Common myeloid progenitor, CD34-positive (primary cell): ENCODE data around the gene SLC28A3.

Experiments used
- CTCF ChIA-PET: fragments of 350-600 bp; sonication (Branson Sonifier 250); formaldehyde crosslinking; loops from one replicate; lab custom pipeline; 2021; ENCODE audit warnings: antibody characterized with exemption; lab: Charles Lee
- POLR2A ChIA-PET: fragments of 350-600 bp; sonication (Branson Sonifier 250); formaldehyde crosslinking; loops from one replicate; lab custom pipeline; 2021; ENCODE audit warnings: antibody characterized with exemption; lab: Charles Lee
- DNase-seq, 3 donors: peaks; one replicate each; pipeline versions ENCODE4 v3.0.0 to v3.0.0-alpha.2; 2013
- H3K27ac ChIP-seq, 2 experiments: 1 replicate in 1 of 2; 2 replicates in 1 of 2; pipeline ENCODE4 v1.7.0; 2013; ENCODE audit warnings: inconsistent platforms in 2 of 2, low read length in 2 of 2, mild to moderate bottlenecking in 2 of 2, low read depth in 1 of 2, moderate library complexity in 1 of 2; ENCODE audit not compliant: severe bottlenecking in 2 of 2, insufficient read depth in 1 of 2, poor library complexity in 1 of 2
- H3K27me3 ChIP-seq, 5 experiments: replicated peaks in 2 of 5; 1 replicate in 3 of 5; 2 replicates in 2 of 5; pipeline versions ENCODE4 v1.6.1 to v1.7.0; 2013; ENCODE audit warnings: low read length in 4 of 5, mild to moderate bottlenecking in 2 of 5, moderate library complexity in 2 of 5, inconsistent platforms in 1 of 5; ENCODE audit not compliant: insufficient read depth in 5 of 5, control insufficient read depth in 4 of 5
- H3K36me3 ChIP-seq, 4 experiments: 1 replicate in 2 of 4; 2 replicates in 2 of 4; pipeline versions ENCODE4 v1.6.1 to v1.7.0; 2013; ENCODE audit warnings: low read length in 3 of 4, control low read depth in 1 of 4, mild to moderate bottlenecking in 1 of 4; ENCODE audit not compliant: control insufficient read depth in 4 of 4, insufficient read depth in 4 of 4
- H3K4me1 ChIP-seq, 4 experiments: 1 replicate in 3 of 4; 2 replicates in 1 of 4; pipeline versions ENCODE4 v1.6.1 to v1.7.1; 2013; ENCODE audit warnings: low read length in 3 of 4, mild to moderate bottlenecking in 3 of 4, control low read depth in 1 of 4, inconsistent platforms in 1 of 4, moderate library complexity in 1 of 4; ENCODE audit not compliant: control insufficient read depth in 4 of 4, insufficient read depth in 4 of 4; ENCODE audit errors: control extremely low read depth in 1 of 4
- H3K4me3 ChIP-seq, 7 experiments: 1 replicate in 4 of 7; 2 replicates in 3 of 7; pipeline versions ENCODE4 v1.5.1 to v1.7.0; 2013; ENCODE audit warnings: mild to moderate bottlenecking in 7 of 7, low read length in 6 of 7, moderate library complexity in 6 of 7, inconsistent platforms in 2 of 7, low read depth in 2 of 7, control low read depth in 1 of 7; ENCODE audit not compliant: insufficient read depth in 4 of 7, control insufficient read depth in 1 of 7; ENCODE audit errors: extremely low read depth in 1 of 7
- H3K9me3 ChIP-seq, 5 experiments: 1 replicate in 4 of 5; 2 replicates in 1 of 5; pipeline versions ENCODE4 v1.6.1 to v1.7.1; 2013; ENCODE audit warnings: low read length in 4 of 5, mild to moderate bottlenecking in 2 of 5, inconsistent platforms in 1 of 5, low read depth in 1 of 5, moderate library complexity in 1 of 5; ENCODE audit not compliant: control insufficient read depth in 4 of 5, insufficient read depth in 2 of 5; ENCODE audit errors: control extremely low read depth in 1 of 5
- WGBS: methylation state at CpG from one replicate; pipeline ENCODE4 v1.1.5; 2013; ENCODE audit not compliant: insufficient coverage; 5-methylcytosine and 5-hydroxymethylcytosine counted together

The SLC28A3 gene

GRCh38 chr9:84277646-84278045 lies 62.9 kb downstream of the SLC28A3 start:
- ChIA-PET POLR2A (no interaction called here), CTCF (no interaction called here)
- no peak overlapping the region for H3K27ac ChIP-seq
- WGBS = 60% methylated on average over 1 of the region's 3 CpGs
- H3K36me3 ChIP-seq = no peaks in the 10 kb centered on the region
- H3K4me1 ChIP-seq = no peaks in the 10 kb centered on the region
- peaks cover 0 to 8% (median 0%) of the 10 kb centered on the region in 5 experiments for H3K27me3 ChIP-seq
- DNase-seq = no peak
- H3K9me3 ChIP-seq = no peaks in the 10 kb centered on the region
- H3K4me3 ChIP-seq = no peak overlapping the region

GRCh38 chr9:84276741-84277140 lies 63.8 kb downstream of the SLC28A3 start:
- POLR2A ChIA-PET = no interaction called here
- no peak overlapping the region for H3K4me3 ChIP-seq
- peaks cover 0 to 3% (median 0%) of the 10 kb centered on the region in 4 experiments for H3K4me1 ChIP-seq
- no peaks in the 10 kb centered on the region for H3K36me3 ChIP-seq
- H3K27ac ChIP-seq = no peak overlapping the region
- no peak for DNase-seq
- H3K9me3 ChIP-seq = no peaks in the 10 kb centered on the region
- peaks cover 0 to 16% (median 0%) of the 10 kb centered on the region in 5 experiments for H3K27me3 ChIP-seq
- WGBS = 95% methylated on average over 2 of the region's 3 CpGs
- CTCF ChIA-PET = interaction anchor here (0.6 kb wide), 1 partner anchor 11 kb away, joined by 3 read pairs; no protein-coding TSS in a partner anchor

DNA sequence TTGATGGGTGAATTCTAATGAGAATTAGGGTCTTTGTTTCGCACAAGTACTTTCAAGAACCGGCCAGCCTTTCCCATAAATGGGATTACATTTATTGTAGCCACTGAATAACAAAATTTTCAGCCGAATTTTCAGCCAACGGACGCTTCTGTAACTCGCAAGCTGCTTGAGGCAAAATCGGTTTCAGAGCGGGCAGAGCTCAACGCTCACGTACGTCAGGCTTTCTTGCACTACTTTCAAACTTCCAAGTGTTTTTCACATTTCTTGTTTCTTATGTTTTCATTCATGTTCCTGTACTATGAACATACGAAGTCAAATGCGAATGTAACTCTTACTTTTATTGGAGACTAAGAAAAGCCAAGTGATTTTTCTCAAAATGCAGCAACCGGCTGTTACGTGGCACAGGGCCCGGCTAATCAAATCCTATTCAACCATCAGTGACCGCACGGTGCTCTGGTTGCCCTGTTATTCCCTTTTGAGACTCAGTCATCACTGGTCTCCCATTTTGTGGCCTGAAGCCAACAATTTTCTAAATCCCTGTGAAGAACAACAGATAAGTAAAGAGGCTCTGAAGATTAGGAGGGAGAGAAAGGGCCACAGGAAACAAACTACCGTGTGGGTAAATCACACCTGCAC lies 68.5 kb downstream of the SLC28A3 start:
- Histone ChIP-seq H3K4me3 (peak overlapping the region in 5 of 7 experiments; percentile 24 to 68 (median 44)), H3K27ac (no peak overlapping the region), H3K36me3 (no peaks in the 10 kb centered on the region), H3K4me1 (peaks cover 3 to 12% (median 7%) of the 10 kb centered on the region in 4 experiments), H3K9me3 (peaks cover 0 to 2% (median 0%) of the 10 kb centered on the region in 5 experiments), H3K27me3 (peaks cover 0 to 19% (median 0%) of the 10 kb centered on the region in 5 experiments)
- DNase-seq = no peak
- CTCF ChIA-PET = no interaction called here
- POLR2A ChIA-PET = no interaction called here
- WGBS = 74% methylated on average over 16 of the region's 19 CpGs

DNA sequence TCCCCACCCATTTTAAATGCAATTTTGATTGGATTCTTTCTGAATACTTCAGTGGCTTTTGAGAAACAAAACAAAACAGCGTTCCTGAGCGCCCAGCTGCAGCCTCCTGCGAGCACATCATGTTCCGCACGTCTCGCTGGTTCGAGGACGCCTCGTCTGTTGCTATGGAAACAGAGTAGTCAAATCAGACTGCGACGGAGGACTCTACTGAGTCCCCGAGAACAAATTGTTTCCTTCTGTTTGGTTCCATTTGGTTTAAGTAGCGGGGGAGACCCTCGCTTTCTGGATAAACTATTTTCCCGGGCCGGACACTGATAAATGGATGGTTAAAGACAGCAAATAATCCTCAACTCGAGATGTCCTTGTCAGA lies 69.0 kb downstream of the SLC28A3 start:
- Histone ChIP-seq H3K9me3 (peaks cover 0 to 2% (median 0%) of the 10 kb centered on the region in 5 experiments), H3K36me3 (no peaks in the 10 kb centered on the region), H3K27me3 (peaks cover 0 to 19% (median 0%) of the 10 kb centered on the region in 5 experiments), H3K4me1 (peaks cover 3 to 12% (median 7%) of the 10 kb centered on the region in 4 experiments), H3K4me3 (peak overlapping the region in 5 of 7 experiments; percentile 24 to 68 (median 44)), H3K27ac (no peak overlapping the region)
- CTCF ChIA-PET = interaction anchor here (1.0 kb wide), 1 partner anchor 11 kb away, joined by 3 read pairs; no protein-coding TSS in a partner anchor
- 1% methylated on average over 16 of the region's 17 CpGs for WGBS
- POLR2A ChIA-PET = no interaction called here
- peak; percentile 35 to 84 (median 80) for DNase-seq

GRCh38 chr9:84270847-84271530 lies 69.6 kb downstream of the SLC28A3 start:
- ChIA-PET POLR2A (no interaction called here), CTCF (interaction anchor here (0.9 to 1.0 kb wide), 2 partner anchors 10 to 12 kb away, joined by 3 read pairs; no protein-coding TSS in a partner anchor)
- Histone ChIP-seq H3K36me3 (no peaks in the 10 kb centered on the region), H3K27ac (no peak overlapping the region), H3K27me3 (peaks cover 0 to 19% (median 0%) of the 10 kb centered on the region in 5 experiments), H3K4me1 (peaks cover 3 to 17% (median 9%) of the 10 kb centered on the region in 4 experiments), H3K9me3 (peaks cover 0 to 2% (median 0%) of the 10 kb centered on the region in 5 experiments), H3K4me3 (peak overlapping the region in 4 of 7 experiments; percentile 24 to 68 (median 36))
- DNase-seq = peak in 2 of 3 donors; percentile 40 to 58
- 0% methylated on average over 2 of the region's 9 CpGs for WGBS

- H3K4me3 ChIP-seq = peak overlapping the region in 4 of 7 experiments; percentile 27 to 68 (median 45)
- whole genome bisulfite sequencing = 10% methylated on average over 3 of the region's 5 CpGs
- H3K4me1 ChIP-seq = peaks cover 1 to 13% (median 5%) of the 10 kb centered on the region in 4 experiments
- H3K27ac ChIP-seq = peak overlapping the region in 1 of 2 experiments; percentile 29
- ChIA-PET CTCF (no interaction called here), POLR2A (no interaction called here)
- H3K27me3 ChIP-seq = peaks cover 0 to 3% (median 0%) of the 10 kb centered on the region in 5 experiments
- peak; percentile 18 to 68 (median 61) for DNase-seq
- H3K36me3 ChIP-seq = no peaks in the 10 kb centered on the region
- peaks cover 0 to 2% (median 0%) of the 10 kb centered on the region in 5 experiments for H3K9me3 ChIP-seq
Measured at GRCh38 chr9:84266087-84266561, 74.4 kb downstream of the SLC28A3 start.
